Epithelial cell of proximal tubule (primary cell): ENCODE measurements around the gene MVB12A. TPM values are rescaled to one million over a fixed set of nuclear protein-coding genes. Genes with fewer than 3 reads are reported as not detected.
A peak's percentile ranks its signal among the peaks of the same experiment; 100 is the strongest.

ENCODE experiments used
- DNase-seq: peaks from one replicate; pipeline ENCODE4 v3.0.0-alpha.2; 2011; ENCODE audit warnings: low read depth
- H3K4me3 ChIP-seq: 2 replicates; pipeline ENCODE4 v1.5.1; 2011; ENCODE audit warnings: low read depth, mild to moderate bottlenecking, low read length
- CTCF ChIP-seq: conservative IDR thresholded peaks from 2 replicates; pipeline ENCODE4 v1.5.1; 2012; ENCODE audit warnings: low read depth, mild to moderate bottlenecking, low read length
- total RNA-seq: library from RNA; depleted of rRNA; stranded (reverse); fragments of >200 nt; gene quantifications from 2 replicates; pipeline ENCODE4 v1.2.3, GENCODE V29; 2015

MVB12A gene
- total RNA-seq, 1 donor from 2014 or later, result 91.6 TPM

GRCh38 chr19:17441241-17442021, 21.6 kb downstream of the MVB12A start:
- DNase-seq, result no peak
- no peak overlapping the region for H3K4me3 ChIP-seq
- peak; percentile 54 for TF ChIP-seq CTCF

DNA sequence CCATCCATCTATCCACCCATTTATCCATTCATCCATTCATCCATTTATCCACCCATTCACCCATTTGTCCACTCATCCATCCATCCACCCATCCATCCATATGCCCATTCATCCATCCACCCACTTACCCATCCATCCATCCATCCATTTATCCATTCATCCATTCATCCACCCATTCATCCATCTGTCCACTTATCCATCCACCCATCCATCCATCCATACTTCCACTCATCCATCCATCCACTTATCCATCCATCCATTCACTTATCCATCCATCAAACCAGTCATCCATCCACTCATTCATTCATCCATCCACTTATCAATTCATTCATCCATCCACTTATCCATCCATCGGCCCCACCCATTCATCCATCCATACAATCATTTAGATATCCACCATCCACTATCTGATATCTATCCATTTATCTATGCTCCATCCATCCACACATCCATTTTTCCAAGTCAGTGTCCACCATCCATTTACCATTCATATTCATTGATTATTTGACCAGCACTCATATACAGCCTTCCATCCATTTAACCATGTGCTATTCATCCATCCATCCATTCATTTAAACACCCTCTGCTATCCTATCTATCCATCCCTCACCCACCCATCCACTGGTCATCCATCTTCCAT, 25.8 kb downstream of the MVB12A start:
- no peak overlapping the region for H3K4me3 ChIP-seq
- no peak for DNase-seq
- no peak for TF ChIP-seq CTCF

- no peak overlapping the region for H3K4me3 ChIP-seq
- DNase-seq, result no peak
- no peak for TF ChIP-seq CTCF
Observed at GRCh38 chr19:17447704-17448130, 27.9 kb downstream of the MVB12A start.

DNA sequence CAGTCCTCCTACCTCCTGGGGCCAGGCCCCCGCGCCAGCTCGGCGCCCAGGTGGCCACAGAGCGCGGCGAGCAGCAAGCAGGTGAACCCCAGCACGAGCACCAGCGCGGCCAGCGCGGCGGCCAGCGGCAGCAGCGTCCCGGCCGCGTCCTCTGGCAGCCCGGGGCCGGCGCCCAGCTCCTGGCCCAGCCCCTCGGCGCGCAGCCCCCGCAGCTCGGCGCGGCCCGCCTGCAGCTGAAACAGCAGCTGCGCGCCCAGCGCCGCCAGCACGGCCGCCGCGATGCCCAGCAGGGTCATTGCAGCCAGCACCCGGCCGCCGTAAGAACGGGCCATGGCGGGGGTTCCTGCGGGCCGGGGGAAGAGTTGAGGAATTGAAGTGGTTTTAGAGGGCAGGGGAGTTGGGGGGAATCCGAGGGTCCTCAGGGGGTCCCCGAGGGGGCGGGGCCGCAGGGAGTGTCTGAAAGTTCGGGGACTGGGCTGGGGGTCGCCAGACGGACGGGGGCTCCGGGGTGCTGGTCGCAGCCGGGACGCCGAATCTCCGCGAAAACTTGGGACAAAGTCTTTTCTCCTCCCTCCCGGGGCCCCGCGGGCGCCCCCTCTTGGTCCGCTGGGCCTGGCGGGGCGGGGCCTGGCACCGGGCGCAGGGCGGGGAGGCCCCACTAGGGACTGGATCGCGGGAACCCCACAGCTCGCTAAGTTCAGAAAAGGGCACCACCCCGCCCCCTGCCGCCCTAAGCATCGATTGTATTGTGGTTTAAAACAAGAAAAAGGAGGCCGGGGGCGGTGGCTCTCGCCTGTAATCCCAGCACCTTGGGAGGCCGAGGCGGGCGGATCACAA, 28.5 kb downstream of the MVB12A start, which contains the start of gene TMEM221:
TSS of gene TMEM221 (minus strand) at position 538 of the 837 bp plus-strand sequence. CDS start at position 332, 206 bp downstream.
- no peak for DNase-seq
- peak; percentile 49 for TF ChIP-seq CTCF
- peak within 1 kb of the TSS; percentile 36 for H3K4me3 ChIP-seq

DNA sequence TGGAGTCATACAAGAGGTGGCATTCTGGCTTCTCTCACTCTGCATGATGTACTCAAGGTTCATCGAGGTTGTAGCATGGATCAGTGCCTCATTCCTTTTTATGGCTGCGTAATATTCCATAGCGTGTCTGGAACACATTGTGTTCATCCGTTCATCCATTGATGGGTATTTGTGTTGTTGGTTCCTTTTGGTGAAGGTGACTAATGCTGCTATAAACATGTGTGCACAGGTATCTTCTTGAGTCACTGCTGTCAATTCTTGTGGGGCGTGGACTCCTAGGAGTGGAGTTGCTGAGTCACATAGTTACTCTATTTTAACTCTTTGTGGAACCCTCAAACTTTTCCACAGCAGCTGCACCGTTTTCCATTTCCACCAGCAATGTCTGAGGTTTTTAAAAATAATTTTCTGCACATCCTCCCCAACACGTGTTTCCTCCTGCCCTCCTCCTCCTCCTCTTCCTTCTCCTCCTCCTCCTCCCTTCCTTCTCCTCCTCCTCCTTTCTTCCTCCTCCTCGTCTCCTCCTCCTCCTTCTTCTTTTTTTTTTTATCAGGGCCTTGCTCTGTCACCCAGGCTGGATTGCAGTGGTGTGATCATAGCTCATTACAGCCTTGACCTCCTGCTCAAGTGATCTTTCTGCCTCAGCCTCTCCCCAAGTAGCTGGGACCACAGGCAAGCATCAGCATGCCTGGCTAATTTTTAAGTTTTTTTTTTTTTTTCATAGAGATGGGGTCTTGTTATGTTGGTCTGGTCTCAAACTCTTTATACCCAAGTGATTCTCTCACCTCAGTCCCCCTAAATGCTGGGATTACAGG, 30.6 kb downstream of the MVB12A start:
- TF ChIP-seq CTCF, result no peak
- H3K4me3 ChIP-seq, result no peak overlapping the region
- no peak for DNase-seq

DNA sequence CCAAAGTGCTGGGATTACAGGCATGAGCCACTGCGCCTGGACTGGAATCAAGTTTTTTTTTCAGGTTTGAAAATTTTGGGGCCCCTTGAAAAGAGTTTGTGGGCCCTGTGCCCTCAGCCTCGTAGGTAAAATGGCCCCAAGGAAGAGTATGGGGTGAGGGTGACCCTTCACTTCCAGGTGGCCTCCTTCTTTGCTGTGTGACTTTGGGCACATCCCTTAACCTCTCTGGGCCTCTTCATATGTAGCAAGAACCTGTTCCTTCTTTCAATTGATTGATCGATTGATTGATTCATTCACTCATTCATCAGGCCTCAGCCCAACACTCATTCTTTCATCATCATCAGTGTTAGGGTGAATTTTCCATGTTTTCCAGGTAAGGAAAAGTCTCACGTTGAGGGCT, 32.0 kb downstream of the MVB12A start:
- DNase-seq, result no peak
- H3K4me3 ChIP-seq, result no peak overlapping the region
- TF ChIP-seq CTCF, result no peak
